OCI-LY3 (cell line): ENCODE measurements around the gene PIK3CD.

ENCODE experiments used
- CTCF ChIP-seq: fragments of 200-600, 300-600 bp; sonication (generic); IDR thresholded peaks from 2 replicates; pipeline ENCODE4 v1.5.1; 2014; ENCODE audit warnings: antibody characterized with exemption, low read length, low read depth
- EZH2phosphoT487 ChIP-seq: fragments of 200-600 bp; shearing (Covaris generic); IDR thresholded peaks from 2 replicates; pipeline ENCODE4 v1.6.1; 2018; ENCODE audit warnings: antibody characterized with exemption, mixed run types, low read depth

GRCh38 chr1:9730096-9730901 is 78.8 kb downstream of the PIK3CD start:
- TF ChIP-seq CTCF: no peak
- TF ChIP-seq EZH2phosphoT487: no peak
